GM18519 (cell line): ENCODE data around the gene RMRP.
"Not testable (repeated sequence)": the region's sequence is repeated elsewhere in the genome, so short reads cannot be mapped to it uniquely, and the experiment has no call there.

Experiments
- ATAC-seq: cut with Tn5 transposase; IDR thresholded peaks from one replicate; pipeline ENCODE4 v1.9.1; 2021; ENCODE audit warnings: mild to moderate bottlenecking, moderate library complexity; ENCODE audit not compliant: unreplicated experiment, low FRiP score

Gene RMRP

GRCh38 chr9:35646533-35647265, 11.1 kb downstream of the RMRP start:
- peak; percentile 87 for ATAC-seq

DNA sequence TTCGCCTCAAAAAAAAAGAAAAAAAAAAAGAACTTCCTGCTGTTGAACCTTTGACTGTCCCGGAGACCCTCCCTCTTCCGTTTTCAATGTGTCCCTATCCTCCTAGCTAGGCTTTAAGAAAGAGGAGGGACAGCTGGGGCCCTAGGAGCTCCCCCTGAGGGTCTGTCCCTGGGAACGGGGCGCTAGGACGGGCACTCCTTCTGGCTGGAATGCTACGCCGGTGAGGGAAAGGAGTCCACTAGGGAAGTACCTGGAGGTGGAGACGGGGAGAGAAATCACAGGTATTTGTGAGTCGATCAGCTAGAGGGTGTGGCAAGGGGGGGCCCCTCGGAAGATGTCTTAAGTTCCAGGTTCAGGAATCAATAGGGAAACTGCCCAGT, 11.7 kb downstream of the RMRP start:
- no peak for ATAC-seq

DNA sequence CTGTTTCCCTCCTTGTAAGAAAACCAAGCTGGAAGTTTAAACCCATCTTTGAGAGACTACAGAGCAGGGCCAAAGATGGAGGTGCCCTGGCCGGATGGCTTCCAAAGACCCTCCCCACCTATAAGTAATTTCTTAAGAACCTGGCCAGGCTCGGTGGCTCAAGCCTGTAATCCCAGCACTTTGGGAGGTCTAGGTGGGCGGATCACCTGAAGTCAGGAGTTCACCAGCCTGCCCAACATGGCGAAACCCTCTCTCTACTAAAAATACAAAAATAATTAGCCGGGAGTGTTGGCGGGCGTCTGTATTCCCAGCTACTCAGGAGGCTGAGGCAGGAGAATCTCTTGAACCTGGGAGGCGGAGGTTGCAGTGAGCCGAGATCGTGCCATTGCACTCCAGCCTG, 12.1 kb downstream of the RMRP start:
- ATAC-seq: not testable (repeated sequence)

DNA sequence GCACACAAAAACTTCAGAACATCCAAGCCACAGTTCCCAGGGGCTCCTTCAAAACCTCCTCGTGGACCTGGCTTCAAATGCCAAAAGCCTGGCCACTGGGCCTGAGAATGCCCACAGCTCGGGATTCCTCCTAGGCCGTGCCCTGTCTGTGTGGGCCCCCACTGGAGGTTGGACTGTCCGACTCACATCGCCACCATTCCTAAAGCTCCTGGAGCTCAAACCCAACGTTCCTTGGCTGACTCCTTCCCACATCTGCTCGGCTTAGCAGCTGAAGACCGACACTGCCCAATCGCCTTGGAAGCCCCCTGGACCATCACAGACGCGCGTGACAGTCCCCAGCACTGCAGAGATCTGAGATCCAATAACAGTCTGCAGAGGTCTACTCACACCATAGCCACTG, 14.8 kb downstream of the RMRP start:
- ATAC-seq: no peak

DNA sequence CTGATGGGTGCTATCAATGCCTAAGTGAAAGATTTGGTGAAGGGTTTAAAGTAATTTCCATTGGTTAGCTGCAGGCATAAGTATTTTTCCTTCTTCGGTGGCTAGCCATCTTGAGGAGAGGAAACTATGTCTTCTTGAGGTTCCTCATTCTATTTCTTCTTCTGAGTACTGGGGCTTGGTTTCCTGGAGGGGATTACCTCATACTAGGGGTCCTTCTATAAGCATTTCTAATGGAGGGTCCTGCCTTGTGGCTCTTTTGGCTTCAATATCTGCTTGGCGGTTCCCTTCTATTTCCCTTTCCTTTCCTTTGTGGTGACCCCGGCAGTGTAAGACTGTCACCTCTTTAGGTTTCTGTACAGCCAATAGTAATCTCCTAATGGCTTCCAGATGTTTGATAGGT, 16.3 kb downstream of the RMRP start:
- ATAC-seq: not testable (repeated sequence)

- ATAC-seq: not testable (repeated sequence)
Measured at GRCh38 chr9:35640431-35640830, 17.4 kb downstream of the RMRP start.

GRCh38 chr9:35639631-35640030, 18.2 kb downstream of the RMRP start:
- no peak for ATAC-seq

DNA sequence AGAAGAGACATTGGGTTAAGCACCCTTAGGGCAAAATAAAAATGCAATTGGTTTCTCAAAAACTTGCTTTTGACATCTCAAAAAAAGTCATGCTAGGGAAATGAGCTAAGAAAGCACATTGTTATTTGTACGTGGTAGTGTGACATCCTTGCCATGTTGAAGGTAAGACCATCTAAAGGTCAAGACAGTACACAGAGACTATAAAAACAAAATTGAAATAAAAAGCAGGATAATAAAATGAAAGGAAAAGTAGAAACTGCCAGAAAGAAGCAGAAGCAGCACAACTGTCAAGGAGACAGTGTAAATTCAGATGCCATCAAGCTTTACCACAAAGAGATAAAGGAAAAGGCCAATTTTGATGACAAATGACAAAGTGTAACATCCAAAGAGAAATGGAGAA, 18.6 kb downstream of the RMRP start:
- ATAC-seq: not testable (repeated sequence)

- ATAC-seq: not testable (repeated sequence)
Measured at GRCh38 chr9:35638751-35639150, 19.1 kb downstream of the RMRP start.

- not testable (repeated sequence) for ATAC-seq
Measured at GRCh38 chr9:35637427-35637955, 20.3 kb downstream of the RMRP start.

GRCh38 chr9:35636877-35637246, 21.0 kb downstream of the RMRP start:
- ATAC-seq: not testable (repeated sequence)

- ATAC-seq: no peak
Measured at GRCh38 chr9:35636135-35636876, 21.5 kb downstream of the RMRP start.

DNA sequence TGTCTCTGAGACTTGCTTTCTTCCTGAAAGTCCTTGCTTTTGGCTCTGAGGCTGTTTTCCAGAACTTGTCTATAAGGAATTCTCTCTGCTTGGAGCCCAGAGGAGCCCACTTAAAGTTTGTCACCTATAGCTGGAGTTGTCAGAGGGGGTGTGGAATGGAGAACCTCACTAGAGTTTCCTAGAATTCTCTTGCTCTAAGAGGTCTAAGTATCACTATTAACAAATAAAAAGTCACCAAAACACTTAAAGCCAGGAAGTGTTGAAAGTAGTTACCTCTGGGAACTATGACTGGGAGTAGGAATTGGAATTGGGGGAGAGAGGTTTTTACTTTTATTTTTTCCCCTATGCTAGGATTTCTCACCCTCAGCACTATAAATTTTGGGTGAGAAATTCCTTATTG, 22.1 kb downstream of the RMRP start:
- ATAC-seq: no peak

DNA sequence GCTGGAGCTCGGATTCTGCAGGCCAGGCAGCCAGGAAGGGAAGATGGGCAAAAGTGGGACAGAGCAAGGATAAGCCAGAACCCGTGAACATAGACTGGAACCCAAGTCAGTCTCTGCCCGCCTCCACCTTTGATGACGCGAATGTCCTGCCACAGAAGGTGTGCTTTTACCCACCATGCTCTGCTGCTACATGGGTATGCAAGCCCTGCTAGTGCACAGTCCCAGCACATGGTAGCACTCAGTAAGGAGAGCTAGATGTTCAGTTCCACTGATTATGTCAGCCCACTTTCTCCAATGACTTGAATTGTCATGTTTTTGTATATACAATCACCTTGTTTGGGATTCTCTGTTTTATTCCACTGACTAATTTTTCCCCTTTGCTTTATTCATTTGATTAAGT, 28.2 kb downstream of the RMRP start:
- no peak for ATAC-seq

DNA sequence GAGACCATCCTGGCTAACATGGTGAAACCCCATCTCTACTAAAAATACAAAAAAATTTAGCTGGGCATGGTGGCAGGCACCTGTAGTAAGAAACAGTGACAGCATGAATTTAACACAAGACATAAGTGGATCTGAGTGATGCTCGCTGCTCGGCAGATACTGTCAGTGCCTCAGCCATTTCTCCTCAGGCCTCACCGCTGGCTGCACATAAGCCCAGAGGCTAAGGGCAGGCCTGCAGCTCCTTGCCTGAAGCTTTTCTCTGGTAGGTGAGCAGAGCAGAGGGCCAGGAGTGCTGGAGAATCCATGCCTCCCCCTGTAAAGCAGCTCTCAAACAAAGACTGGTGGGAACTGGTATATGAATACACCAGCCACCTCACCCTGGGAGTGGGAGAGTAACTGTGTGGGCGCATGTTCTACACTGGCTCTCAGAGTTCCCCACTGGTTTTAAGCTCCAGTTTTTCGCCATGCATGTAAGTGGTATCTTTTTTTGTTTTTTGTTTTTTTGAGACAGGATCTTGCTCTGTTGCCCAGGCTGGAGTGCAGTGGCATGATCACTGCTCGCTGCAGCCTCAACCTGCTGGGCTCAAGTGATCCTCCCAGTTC, 29.3 kb downstream of the RMRP start:
- ATAC-seq: no peak

- no peak for ATAC-seq
Measured at GRCh38 chr9:35627575-35627974, 30.2 kb downstream of the RMRP start.

- ATAC-seq: no peak
Measured at GRCh38 chr9:35619800-35620158, 38.0 kb downstream of the RMRP start.

- ATAC-seq: no peak
Measured at GRCh38 chr9:35618854-35619799, 38.7 kb downstream of the RMRP start.

- ATAC-seq: no peak
Measured at GRCh38 chr9:35618325-35618727, 39.5 kb downstream of the RMRP start, which contains the start of gene CD72. TSS of gene CD72 (minus strand) at chr9:35618413. CDS start at chr9:35618303, 110 bp downstream.

- no peak for ATAC-seq
Measured at GRCh38 chr9:35617548-35617947, 40.3 kb downstream of the RMRP start.
